Measurements from ENCODE around the gene C19orf85.

C19orf85 gene

DNA sequence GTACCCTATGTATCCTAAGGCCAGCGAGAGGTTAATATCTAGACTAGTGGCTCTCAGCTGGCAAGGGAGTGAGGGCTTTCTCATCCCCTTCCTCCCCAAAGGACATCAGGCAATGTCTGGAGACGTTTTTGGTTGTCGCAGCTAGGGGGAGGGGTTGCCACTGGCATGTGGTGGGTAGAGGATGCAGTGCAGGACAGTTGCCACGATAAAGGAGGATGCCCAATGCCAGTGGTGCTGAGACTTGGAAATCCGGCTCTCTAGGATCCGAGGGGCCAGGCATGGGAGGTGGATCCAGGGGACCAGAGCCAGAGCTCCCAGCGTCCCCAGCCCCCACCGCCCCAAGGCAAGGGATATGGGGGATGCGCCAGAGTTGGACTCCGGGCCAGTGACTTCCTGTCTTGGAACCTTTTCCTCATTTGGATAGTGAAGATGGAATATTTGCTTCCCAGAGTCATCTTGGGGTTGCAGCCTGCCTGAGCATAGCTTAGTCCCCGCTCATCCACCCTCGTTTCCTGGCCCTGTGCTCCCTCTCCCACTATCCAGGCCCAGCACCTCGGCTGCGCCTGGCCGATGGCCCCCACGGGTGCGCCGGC lies 28.6 kb upstream of the C19orf85 start:
- TF ChIP-seq GATA2 (IDR thresholded peaks at IDR 0.05; ENCODE audit: low read depth, low read length) (no peak), GATA3 (IDR thresholded peaks at IDR 0.05; ENCODE audit: low read depth, low read length) (no peak)

DNA sequence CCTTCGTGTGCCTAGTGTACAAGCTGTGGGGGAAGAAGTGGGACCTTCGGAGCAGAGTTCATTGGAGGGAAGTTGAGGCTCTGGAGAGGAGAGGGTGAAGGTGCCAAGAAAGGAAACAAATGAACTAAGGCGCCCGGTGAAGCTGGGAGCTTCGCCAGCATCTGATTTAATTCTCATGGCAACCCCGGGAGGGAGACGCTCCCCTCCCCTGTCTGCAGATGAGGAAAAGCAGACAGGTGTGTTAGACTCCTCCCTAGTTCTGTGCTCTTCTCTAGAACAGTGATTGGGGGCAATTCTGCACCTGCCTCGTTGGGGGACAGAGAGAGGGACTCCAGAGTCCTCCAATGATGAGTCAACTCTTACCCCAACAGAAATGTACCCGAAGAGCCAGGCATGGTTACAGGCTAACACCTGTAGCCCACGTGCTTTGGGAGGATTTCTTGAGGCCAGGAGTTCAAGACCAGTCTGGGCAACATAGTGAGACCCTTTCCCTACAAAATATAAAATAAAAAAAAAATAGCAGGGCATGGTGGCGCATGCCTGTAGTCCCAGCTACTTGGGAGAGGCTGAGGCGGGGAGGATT lies 27.9 kb upstream of the C19orf85 start:
- TF ChIP-seq GATA2 (IDR thresholded peaks at IDR 0.05; ENCODE audit: low read depth, low read length): no peak
- no peak for TF ChIP-seq GATA3 (IDR thresholded peaks at IDR 0.05; ENCODE audit: low read depth, low read length)

DNA sequence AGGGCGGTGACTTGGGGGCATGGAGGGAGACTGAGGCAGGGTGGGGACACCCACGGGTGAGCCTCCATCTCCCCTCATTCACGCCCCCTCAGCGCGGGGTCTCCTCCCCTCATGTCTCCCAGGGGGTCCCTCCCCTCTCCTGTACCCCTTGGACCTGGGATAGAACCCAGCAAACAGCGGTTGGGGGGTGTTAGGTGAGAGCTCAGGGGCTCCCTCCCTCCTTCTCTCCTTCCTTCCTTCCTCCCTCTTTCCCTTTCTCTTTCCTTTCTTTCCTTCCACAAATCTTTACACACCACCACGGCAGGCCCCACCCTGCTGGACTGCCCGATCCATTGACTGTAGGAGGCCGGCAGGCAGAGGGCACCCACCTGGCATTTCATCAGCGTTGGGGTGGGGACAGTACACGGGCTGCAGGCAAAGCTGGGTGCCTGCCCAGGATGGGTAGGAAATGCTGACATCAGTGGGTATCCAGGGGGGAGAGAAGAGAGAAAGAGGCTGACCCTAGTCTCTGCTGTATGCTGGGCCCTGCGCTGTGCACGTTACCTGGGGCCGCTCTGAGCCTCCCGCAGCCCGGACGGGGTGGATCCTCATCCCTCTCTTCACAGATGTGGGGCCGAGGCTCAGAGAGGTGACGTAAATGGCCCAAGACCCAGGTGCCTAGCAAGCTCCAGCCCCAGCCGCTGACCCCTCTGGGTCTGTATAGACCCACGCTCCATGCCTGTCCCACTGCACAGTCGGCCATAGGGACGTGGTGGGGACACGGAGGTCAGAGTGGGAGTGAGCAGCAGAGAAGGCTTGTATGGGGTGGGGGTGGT lies 27.2 kb upstream of the C19orf85 start:
- no peak for TF ChIP-seq GATA3 (IDR thresholded peaks at IDR 0.05; ENCODE audit: low read depth, low read length)
- no peak for TF ChIP-seq GATA2 (IDR thresholded peaks at IDR 0.05; ENCODE audit: low read depth, low read length)

DNA sequence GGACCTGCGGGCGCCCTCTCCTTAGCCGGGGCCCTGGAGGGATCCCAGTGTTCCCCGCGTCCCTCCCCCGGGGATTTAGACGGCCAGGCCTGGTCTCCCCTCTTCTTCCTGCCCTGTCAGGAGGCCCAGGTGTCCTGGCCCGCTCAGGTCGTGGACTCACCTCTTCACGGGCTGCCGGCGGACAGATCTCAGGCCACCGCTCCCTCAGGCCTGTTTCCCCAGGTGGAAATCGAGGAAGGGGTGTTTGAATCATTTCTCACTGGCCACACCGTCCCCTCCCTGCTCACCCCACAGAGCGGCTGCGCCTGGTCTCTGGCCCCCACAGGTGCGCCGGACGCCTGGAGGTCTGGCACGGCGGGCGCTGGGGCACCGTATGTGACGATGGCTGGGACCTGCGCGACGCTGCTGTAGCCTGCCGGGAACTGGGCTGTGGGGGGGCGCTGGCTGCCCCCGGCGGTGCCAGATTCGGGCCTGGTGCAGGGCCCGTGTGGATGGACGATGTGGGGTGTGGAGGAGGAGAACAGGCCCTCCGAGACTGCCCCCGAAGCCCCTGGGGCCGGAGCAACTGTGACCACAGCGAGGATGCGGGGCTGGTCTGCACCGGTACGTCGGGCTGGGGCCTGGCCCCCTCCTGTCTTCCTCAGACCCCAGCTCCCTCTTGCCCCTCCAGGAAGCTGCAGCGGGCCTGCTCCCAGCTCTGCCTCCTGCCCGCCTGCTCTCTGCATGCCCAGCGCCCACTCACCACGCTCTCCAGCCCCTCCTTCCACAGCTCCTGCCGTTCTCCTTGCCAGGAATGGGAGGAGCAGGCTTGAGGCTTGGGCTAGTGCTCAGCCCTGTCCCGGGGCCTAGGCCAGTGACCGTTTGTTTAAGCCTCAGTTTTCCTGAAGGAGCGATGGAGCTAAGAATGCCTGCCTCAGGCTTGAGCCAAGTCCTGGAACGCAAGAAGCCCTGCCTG lies 26.2 kb upstream of the C19orf85 start:
- TF ChIP-seq GATA2 (IDR thresholded peaks at IDR 0.05; ENCODE audit: low read depth, low read length) (no peak), GATA3 (IDR thresholded peaks at IDR 0.05; ENCODE audit: low read depth, low read length) (no peak)

DNA sequence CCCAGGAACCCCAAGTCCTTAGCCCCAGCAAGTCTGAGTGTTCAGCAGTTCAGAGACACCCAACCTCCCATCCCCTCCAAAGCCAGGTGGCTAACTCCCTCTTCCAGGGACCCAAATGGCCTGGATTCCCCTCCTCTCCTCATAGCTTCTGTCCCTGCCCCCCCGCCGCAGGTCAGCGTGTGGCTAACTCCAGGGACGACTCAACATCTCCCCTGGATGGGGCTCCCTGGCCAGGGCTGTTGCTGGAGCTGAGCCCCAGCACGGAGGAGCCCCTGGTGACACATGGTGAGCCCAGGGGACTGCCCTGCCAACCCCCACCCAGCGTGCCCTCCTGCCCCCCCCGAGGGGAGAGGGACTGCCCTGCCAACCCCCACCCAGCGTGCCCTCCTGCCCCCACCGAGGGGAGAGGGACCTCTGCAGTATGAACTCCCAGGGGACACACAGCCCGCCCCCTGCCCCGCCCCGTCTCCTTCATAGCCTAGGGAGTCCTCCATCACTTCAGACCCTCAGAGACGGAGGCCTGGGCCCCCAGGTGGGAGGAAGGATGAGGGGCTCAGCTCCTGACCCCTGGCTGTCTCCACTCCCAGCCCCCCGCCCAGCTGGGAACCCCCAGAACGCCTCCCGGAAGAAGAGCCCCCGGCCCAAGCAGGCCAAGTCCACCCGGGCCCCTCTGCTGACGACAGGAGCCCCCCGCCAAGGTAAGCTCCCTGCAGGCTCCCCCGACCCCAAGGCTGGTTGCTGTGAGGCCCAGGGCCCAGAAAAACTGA lies 25.3 kb upstream of the C19orf85 start:
- TF ChIP-seq GATA2 (IDR thresholded peaks at IDR 0.05; ENCODE audit: low read depth, low read length): no peak
- no peak for TF ChIP-seq GATA3 (IDR thresholded peaks at IDR 0.05; ENCODE audit: low read depth, low read length)

DNA sequence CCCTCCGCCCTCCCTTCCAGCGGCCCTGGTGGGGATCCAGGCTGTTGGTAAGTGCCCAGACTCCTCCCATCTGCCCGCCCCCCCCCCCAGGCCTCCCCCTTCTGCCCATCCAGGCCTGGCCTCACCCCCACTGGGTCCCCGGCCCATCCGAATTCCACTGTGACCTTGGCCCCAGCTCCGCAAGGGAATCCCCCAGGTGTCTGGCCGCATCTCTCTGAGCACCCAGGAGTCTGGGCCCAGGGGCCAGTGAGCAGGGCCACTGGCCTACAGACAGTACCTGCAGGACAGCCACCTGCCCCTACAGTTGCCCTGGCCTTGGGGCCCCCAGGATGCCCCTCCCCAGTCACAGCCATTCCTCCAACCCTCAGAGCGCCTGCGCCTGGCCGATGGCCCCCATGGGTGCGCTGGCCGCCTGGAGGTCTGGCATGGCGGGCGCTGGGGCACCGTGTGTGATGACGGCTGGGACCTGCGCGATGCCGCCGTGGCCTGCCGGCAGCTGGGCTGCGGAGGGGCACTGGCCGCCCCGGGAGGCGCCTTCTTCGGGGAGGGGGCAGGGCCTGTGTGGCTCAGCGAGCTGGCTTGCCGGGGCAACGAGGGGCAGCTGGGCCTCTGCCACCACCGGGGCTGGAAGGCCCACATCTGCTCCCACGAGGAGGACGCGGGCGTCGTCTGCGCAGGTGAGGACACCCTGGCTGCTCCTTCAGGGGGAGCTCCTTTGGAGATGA lies 24.6 kb upstream of the C19orf85 start:
- no peak for TF ChIP-seq GATA2 (IDR thresholded peaks at IDR 0.05; ENCODE audit: low read depth, low read length)
- no peak for TF ChIP-seq GATA3 (IDR thresholded peaks at IDR 0.05; ENCODE audit: low read depth, low read length)

DNA sequence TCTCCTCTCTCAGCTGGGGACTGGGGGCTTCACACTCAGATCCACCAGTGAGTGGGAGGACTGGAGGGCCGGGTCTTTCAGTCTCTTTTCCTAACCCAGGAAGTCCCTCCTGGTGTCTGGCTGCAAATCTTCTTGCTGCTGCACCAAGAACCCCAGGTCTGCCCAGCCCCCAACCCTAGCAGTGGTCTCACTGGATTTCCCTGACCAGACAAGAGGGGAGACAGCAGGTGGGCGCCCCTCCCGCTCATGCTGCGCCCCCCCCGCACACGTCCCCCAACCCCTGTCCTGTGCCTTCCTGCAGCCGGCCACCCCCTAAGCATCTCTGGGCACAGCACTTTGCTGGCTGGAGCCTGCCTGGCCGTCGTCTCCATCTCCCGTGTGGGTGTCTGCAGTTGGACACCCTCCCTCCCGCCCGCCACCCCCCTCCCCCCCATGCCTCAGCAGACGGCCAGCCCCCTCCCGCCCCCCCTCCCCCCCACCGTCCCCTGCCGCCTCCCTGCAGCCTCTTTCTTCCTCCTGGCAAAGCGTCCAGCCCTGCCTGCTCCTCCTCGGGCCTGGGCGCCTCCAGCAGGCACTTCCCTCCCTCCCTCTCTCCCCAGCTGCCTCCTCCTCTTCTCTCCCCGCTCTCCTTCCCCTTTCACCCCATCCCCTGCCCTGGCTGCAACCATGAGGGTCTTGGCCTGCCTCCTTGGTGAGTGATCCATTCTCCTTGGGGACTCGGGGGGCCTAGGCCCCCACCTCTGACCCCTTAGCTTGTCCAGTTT lies 23.6 kb upstream of the C19orf85 start, which contains the start of gene SSC5D:
SSC5D (plus strand) TSS at position 513 of the 764 bp plus-strand sequence; CDS start at position 667, 154 bp downstream.
- TF ChIP-seq GATA2 (IDR thresholded peaks at IDR 0.05; ENCODE audit: low read depth, low read length) (no peak), GATA3 (IDR thresholded peaks at IDR 0.05; ENCODE audit: low read depth, low read length) (no peak)

DNA sequence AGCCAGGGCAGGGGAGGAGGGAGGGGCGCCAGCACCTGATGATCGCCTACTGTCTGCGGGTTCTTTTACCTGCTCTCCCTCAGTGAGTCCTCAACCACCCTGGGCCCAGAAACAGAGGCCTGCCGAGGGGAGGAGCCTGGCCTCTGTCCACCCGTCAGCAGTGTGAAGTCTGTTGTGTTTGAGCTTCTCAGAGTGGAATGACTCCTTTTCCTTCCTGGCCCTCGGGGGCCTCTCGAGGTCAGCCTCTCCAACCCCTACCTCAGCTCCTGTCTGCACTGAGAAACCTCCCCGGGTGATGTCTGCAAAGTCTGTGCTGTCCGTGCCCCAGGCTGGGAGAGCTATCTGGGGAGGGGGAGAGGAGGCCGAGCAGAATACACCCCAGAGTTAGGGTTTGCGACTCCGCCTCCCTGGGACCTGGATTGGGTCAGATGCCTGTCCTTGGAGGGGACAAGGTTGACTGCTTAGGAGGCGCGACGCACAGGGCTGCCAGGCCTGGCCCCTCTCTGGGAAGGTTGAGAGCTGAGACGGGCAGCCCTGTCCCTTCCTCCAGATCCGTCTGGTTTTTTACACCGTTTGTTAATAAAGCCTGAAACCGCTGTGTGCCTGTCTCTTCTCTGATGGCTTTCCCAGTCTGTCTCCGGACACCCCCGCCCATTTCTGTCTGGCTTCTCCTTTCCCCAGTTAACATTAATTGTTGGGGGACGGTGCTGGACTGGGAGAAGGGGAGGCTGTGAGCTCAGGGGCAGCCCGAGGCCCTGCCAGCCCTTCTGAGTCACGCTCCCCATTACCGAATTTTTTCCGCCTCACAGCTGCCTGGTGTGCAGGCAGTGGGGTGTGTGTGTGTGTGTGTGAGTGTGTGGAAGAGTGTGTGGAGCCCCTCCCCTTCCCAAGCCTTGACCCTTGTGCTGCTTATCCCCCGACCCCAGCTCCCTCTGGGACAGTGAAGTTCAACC lies 22.7 kb upstream of the C19orf85 start:
- TF ChIP-seq GATA2 (IDR thresholded peaks at IDR 0.05; ENCODE audit: low read depth, low read length): no peak
- TF ChIP-seq GATA3 (IDR thresholded peaks at IDR 0.05; ENCODE audit: low read depth, low read length): no peak

DNA sequence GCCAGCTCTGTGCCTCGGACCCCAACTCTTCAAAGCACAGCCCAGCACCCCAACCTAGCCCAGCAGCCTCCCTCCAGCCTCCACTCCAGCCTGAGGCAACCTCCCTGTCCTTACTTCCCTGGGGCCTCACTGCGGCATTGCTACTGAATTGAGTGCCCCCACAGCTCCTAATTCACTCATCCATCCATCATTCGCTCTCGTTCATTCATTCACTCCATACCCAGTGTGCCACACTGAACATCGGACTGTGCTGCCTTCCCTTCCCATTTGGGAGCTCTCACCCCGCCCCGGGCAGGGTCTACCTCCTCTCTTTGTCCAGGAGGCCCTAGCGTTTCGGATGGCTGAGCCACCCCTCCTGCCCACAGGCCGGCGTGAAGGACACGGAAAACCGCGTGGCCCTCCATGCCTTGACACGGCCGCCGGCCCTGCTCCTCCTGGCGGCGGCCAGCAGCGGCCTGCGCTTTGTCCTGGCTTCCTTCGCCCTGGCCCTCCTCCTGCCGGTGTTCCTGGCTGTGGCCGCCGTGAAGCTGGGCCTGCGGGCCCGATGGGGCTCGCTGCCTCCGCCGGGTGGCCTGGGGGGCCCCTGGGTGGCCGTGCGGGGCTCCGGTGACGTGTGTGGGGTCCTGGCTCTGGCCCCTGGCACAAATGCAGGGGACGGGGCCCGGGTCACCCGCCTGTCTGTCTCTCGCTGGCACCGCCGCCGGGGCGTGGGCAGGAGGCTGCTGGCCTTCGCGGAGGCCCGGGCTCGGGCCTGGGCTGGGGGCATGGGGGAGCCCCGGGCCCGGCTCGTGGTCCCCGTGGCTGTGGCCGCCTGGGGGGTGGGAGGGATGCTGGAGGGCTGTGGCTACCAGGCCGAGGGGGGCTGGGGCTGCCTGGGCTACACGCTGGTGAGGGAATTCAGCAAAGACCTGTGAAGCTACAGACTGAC lies 21.8 kb upstream of the C19orf85 start:
- TF ChIP-seq GATA2 (IDR thresholded peaks at IDR 0.05; ENCODE audit: low read depth, low read length): no peak
- TF ChIP-seq GATA3 (IDR thresholded peaks at IDR 0.05; ENCODE audit: low read depth, low read length): no peak

DNA sequence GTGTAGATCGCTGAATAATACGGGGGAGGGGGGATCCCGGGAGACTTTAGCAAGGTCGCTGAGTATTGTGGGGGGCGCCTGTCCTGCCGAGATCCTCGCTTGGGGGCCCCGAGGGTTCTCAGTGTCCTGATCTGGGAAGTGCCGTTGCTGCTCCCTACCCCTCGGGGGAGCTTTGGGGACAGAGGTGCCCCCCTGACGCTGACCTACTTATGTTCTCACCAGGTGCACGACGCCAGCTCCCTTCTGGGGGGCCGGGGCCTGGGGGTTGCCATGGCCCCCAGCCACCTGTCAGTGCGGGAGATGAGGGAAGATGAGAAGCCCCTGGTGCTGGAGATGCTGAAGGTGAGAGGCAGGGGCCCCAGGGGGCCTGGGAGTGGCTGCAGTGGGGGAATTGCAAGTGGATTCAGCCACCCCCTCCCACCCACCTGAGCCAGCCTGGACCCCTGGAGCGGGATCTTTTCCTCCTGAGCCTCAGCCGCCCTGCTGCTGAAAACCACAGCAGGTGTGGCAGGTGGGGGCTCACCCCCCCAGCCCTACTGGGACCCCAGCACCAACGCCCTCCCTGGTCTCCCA lies 21.0 kb upstream of the C19orf85 start:
- TF ChIP-seq GATA2 (IDR thresholded peaks at IDR 0.05; ENCODE audit: low read depth, low read length): no peak
- no peak for TF ChIP-seq GATA3 (IDR thresholded peaks at IDR 0.05; ENCODE audit: low read depth, low read length)
